DMS153 (cell line): ENCODE results near the gene KCNMA1.

ENCODE experiments used
- DNase-seq: peaks from one replicate; lab custom pipeline; 2025; lab: John Stamatoyannopoulos, UW

Gene KCNMA1

DNA sequence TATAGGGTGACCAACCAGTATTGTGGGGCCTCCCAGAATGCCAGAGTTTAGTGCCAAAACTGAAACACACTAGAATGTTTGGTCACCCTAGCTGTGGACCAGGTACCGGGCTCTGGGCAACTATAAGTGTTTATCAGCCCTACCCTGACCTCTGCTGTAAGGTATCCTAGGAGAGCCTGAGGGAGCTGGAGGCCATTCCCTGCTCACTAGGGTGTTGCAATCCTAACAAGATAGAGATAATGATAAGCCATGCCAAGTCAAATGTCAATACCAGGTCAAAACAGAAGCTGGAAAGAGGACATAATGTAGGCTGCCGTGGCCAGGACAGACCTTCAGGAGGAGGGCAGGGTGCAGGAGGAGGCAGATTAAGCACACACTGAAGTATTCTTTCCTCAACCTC is 151.8 kb downstream of the KCNMA1 start:
- no peak for DNase-seq

DNA sequence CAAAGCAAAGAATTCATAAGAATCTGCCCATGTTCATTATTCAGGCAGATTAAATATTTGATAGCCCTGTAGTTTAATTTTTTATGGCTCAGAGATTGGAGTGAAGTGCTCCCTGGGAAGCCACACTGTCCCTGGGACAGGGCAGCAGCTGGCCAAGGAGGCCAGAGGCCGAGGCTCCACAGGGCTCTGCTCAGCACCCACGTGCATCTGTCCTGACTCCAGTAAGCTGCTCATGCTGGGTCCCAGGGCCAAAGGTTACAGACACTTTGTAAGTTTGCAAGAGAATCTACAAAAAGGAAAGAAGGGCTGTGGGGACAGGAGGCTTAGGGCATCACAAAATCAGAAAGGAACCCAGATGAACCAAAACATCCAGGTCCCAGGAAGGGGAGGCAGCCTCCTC is 155.5 kb downstream of the KCNMA1 start:
- DNase-seq = no peak

DNA sequence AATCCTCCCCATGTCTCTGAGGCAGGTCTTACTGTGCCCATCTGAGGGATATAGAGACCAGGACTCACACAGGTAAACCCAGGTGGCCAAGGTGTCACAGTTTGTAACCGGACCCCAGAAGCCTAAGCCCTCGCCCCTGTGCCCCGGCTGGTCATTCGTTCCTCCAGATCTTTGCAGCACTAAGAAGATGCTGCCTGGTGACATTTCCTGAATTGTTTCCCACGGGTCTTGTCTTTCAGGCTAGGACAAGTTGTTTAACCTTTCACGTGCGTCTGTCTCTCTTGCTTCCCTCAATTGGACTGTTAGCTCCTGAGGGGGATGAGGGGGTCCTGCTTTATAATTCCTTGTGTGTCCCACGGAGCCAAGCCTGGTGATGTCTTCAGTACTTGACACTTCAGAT is 158.0 kb downstream of the KCNMA1 start:
- DNase-seq = no peak

DNA sequence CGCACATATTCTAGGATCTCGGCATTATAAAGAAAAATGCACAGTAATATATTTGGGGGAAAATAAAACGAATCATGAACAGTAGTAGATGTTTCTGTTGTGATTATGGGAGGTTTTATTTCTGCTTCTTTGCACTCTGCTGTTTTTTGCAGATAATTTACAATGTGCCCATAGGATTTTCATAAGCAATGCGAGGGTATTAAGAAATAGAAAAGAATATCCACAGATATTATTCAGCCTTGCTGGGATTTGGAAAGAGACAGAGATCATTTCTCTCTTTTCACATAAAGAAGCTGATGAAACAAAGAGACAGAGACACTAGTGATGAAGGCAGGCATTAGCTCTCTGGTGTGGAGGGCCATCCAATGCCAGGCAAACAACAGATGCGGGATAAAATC is 158.6 kb downstream of the KCNMA1 start:
- no peak for DNase-seq

DNA sequence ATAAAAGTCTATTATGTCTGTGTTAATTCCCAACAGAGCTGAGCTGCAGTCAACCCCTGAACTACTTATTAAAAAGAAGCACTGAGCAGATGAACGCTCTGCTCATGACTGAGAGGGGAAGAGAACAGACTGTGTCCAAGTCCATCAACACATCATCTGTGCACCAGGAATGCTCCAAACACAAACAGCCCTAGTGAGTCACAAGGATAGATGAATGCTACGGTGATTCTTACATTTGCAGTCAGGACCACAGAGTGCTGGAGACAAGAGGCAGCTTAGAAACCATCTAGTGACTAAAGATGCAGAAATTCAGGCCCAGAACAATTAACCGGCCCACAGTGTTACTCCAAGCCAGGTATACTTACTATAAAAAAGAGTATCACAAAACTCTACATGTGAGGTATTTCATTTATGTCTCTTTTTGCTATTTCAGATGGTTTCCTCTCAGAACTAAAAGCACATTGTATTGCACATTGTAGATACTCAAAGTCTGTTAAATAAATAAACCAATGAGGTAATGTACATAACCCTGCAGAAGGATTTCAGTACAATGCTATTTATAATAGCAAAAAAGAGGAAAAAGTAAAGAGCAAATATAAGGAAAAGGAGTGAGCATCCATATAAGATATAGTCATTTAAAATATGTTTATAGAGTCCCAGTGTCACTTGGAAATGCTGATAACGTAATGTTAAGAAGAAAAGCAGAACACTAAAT is 159.2 kb downstream of the KCNMA1 start:
- DNase-seq = no peak

DNA sequence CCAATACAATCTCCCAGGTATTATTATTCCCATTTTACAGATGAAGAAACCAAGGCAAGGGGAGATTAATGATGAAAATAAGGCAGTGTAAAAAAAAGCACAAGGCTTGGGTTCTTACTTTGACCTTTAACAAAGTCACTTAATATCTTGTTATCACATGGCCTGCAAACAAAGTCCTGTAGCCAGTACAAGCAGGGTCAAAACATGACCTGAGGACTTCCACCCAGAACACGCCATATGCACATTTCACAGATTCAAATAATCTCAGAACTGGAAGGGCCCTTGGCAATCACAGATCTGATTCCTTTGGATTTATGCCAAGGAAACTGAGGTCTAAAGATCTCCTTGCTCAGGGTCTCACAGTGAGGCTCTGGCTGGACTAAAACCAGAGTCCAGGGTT is 162.1 kb downstream of the KCNMA1 start:
- DNase-seq = no peak

DNA sequence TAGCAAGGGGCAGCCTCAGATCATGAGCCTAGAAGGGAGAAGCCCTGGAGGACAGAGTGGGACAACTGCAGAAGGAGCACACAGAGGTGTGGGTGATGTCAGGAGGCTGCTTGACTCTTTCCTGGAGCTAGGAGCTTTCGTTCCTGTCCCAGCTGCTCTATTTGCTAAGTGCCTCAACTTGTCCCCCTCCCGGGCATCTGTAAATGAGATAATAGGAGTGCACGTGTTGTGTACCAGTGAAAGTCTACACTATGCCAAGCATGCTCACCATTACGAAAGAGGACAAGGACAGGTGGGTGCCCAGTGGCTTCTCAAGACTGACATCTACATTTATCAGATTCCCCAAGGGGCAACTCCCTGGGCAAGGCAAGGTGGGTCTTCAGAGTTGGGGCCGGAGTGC is 162.7 kb downstream of the KCNMA1 start:
- DNase-seq = no peak

DNA sequence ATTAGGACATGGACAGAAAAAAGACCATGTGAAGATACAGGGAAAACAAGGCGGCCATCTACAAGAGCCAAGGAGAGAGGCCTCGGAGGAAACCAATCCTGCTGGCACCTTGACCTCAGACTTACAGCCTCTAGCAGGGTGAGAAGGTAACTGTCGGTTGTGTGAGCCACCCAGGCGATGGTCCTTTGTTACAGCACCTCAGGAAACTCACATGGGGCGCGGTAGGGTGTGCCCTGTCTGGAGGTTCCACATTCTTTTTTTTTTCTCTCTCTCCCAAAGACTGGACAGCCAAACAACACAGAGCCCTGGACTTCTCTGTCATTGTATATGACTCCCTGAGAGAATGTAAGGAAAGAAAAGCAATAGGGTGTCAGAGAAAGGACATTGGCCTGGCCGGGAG is 163.2 kb downstream of the KCNMA1 start:
- no peak for DNase-seq

DNA sequence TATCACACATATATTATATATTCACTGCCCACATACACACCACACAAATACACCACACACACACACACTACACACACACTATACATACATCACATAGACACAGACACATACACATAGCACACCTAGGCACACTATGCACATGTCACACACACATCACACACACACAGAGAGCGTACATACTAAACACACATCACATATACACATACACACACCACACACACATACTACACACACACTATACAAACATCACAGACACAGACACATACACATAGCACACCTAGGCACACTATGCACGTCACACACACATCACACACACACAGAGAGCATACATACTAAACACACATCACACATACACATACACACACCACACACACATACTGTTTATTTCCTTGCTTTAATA is 165.5 kb downstream of the KCNMA1 start:
- DNase-seq = no peak

DNA sequence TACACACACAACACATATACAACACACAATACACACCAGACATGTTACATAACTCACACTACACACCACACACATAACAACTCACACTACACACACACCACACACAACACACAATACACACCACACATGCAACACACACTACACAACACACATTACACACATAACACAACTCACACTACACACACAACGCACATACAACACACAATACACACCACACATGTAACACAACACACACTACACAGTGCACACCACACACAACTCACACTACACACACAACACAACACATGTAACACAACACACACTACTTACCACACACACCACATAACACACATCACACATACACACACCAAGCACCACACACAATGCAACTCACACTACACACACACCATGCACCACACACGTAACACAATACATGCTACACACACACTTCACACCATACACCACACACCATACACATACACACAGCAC is 166.5 kb downstream of the KCNMA1 start:
- DNase-seq = no peak

DNA sequence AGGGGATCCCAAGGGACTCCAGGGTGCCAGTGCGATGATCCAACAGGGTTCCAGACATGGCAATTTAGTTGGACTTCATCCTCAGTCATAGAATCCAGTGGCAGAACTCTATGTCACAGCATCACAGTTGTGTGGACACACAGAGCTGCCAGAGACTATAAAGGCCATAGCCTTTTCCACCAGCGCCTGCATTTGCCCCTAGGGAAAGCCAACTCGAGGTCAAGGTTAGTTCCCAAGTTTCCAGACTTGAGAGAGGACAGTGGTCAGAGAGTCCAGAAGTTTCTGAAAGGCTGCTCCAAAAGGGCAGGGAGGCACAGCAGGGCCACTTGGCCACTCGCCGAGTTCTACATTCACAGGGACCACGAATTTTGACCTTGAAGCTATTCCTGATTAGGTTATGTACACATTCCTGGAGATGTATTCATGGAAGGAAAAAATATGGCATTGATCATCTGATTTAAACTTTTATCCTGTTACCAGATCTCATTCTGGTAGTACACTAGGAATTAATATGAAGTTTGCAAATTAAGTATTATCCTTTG is 170.1 kb downstream of the KCNMA1 start:
- no peak for DNase-seq

DNA sequence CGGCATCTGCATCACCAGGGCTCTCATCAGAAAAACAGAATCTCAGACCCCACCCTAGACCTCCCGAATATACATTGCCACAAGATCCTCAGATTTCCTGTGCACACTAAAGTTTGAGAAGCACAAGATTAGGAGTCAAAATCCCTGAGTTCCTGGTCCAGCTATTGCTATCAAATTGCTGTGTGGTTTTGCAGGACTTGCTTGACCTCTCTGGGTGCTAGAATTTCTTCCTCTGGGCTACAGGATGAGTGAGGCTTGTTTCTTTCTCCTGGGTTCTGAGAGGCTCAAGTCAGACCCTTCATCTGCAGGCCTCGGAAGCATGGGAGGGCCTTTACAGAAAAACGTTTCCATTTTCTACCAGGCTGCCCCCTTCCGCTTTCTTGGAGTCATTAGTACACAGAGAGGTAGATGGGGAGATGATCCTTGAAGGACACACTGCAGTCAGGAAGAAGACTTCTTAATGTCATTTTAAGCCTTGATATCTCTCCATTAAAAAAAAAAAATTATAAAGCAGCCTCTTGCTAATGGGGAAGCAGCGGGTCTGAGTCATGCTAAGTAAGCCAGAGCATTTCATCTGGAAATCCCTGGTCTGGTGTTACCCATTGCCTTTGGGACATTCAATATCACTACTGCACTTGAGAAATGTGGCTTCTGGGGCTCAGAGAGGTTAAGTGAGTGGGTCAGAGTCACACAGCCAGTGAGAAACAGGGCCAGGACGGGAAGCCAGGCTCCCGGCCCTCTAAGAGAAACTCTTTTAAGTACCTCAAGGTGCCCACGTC is 173.5 kb downstream of the KCNMA1 start:
- no peak for DNase-seq

DNA sequence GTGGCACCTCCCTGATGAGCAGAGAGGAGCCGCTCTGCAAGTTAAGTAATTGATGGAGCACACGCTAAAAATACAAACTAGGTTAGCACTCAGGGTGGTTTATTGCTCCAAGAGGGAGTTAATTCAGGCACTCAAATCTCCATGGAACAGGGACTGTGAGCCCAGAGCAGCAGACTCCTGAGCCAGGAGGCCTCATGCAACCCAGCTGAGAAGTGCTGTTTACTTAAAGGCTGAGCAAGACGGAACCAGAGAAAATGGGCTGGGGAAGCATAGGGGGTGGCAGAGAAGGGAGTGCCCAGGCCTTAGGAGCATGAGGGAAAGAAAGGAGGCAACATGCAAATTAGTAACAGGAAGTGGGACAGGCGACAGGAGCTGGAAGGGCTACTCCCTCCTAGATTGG is 174.1 kb downstream of the KCNMA1 start:
- DNase-seq = no peak

DNA sequence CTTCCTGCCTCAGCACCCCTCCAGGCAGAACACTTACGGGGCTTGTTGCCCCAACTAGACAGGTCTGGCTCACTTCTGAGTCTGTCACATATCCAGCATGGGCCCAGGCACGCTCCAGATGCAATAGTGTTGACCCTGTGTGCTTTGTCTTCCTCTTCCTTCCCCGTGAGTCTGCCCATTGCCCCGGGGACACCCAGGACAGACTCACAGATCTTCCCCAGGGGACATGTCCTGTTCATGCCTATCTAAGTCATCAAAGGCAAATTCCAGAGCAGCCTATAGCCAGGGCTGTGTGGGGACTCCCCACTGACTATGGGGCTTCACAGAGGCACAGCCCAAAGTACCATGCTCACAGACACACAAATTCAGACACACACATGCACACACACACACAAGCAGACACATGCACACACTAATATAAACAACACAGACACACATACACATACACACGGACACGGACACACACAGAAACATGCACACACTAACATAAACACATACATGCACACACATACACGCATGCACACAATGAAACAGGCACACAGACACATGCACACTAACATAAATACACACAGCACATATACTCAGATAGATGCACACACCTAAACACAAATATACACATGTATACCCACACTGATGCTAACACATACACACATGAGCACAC is 175.8 kb downstream of the KCNMA1 start:
- DNase-seq = no peak

DNA sequence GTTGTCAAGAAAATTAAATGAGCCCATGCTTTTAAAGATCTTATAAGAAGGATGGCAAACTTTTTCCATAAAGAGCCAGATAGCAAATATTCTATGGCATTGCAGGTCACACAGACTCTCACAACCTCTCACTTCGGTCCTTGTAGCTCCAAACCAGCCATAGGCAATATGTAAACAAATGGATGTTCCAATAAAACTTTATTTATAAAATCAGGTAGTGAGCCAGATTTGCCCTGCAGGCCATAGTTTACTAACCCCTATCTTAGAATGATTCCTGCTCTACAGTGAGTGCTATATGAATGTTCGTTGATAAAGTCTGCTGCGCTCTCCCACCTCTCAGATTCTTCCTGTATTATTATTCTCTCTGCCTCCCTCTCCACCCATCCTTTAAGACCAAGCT is 177.7 kb downstream of the KCNMA1 start:
- DNase-seq = no peak

DNA sequence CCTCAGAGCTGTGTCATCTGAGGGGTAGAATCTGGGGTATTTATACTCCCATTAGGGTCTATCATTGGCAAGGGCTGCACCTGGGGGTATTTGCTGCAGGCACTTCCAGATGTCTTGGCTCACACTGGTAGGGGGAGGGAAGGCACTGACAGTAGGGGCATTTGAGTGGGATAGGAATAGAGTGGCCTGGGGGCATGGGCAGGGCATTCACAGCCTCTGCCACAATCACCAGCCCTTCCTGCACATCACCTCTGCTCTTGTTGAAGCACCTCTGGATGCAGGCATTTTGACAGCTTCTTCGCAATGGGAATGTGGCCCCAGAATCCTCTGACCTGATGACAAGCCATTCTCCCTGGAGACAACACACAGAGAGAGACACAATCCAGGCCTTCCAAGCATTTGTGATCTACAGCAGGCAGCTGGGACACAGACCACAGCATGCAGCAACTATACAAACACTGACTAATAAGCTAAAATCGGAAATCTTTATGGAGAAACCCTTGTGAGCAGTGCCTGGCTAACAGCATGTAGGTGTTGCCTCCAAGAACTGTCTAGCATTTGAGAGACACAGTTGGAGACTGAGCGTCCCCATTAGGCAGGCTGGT is 178.5 kb downstream of the KCNMA1 start:
- DNase-seq = no peak

DNA sequence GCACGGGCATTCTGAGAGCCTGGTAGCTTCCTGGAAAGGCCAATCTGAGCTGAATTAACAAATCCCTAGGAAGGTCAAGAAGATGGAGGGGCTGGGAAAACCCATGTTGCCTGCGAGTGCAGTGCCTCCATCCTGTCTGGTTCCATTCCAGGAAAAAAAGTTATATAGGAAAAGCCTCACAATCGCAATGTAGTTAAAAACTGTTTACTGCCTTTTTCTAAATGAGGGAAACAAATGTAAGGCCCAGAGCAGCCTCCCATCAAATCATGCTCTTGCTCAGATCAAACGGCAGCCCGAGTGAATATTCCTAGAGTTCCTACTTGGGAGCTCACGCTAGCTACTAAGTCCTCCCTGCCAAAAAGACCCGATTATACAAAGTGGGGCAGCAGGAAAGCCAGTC is 179.9 kb downstream of the KCNMA1 start:
- DNase-seq = no peak

DNA sequence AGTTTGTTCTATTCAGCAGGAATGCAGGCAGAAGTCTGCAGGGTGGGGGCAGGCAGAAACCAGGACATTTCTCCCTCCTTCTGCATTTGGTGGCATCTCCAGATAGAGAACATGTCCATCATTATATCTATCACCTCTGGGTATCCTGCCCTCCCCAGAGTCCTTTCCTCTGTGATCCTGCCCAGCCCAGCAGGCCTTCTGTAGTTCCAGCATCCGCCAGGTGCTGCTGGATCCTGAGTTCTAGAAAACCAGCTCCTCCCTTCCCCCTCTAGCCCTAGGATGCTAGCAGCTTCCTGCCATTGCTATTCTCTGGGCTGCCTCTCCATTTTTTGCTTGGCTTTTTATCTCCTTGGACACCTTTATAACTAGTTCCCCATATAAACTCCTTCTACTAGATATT is 180.3 kb downstream of the KCNMA1 start:
- no peak for DNase-seq

DNA sequence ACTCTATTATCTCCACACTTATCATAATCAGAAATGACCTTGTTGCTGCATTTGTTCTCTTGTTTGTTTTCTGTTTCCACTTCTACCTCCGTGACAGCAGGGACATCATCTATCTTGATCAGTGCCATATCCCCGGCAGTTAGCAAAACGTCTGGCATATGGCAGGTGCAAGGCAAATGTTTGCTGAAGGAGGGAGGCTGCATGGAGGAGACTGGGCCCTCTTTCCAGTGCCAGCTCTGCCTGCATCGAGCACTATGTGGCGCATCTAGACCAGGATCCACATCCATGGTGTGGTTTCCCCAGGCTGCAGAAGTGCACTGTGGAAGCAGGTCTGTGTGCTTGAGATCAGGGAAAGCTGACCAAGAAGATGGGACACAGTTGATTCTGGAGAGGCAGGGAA is 181.2 kb downstream of the KCNMA1 start:
- peak; percentile 95 for DNase-seq

DNA sequence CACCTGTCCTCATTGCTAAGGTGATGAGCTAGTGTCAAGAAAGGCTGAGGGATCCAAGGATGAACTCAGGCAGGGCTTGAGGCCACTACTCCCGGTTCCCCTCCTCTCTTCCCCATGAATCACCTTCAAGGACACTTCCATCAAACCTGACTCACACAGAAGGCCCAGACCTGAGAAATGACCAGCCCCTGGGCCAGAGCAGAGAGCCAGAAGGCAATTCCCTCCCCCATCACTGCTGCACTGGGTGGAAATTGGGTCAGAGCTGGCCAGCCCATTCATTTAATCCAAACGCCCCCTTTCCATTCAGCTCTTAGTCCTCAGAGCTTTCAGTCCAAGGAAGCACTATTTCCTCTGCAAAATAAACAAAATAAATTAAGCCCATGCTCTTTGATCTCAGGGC is 182.0 kb downstream of the KCNMA1 start:
- DNase-seq = no peak

DNA sequence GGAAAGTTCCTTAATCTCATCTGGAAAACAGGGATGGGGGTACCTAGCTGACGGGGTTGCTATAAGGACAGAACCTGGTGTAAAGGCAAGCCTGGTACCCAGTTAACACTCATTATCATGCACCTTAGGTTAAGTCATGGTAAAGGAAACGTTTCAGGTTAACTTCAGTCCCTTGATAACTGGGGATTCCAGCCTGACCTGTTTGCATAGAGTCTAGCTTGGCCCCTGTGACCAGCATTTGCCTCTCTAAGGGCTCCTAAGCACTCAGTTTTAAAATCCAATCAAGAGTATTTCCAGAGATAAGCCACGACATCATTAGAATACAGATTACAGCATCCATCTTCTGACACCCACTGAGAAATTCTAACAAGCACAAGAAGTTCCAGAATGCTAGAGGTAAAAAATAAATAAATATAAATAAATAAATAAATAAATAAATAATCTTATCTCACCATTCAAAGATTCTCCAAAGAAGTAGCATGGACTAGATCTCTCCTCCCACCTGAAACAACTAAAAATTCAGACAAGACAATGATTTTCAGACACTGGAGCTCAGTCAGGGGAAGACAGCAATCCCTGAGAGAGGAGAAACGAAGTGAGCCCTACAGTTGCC is 184.6 kb downstream of the KCNMA1 start:
- DNase-seq = no peak

DNA sequence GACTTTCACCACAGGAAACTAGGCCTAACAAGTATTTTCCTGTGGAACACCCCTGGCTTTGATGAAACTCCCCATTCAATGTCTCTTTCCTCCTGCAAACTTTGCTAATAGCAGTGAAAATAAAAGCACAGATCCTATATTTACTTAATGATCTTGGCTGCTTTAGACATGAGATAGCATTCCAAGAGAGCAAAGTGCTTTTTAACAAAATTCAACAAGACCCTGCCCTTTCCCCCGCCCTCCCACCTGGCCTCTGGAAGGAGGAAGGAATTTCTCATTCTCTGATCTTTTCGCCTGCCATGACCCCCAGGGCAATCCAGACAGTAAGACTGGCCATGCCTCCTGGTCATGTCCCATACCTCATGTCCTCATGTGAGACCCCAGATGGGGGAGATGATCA is 185.7 kb downstream of the KCNMA1 start:
- DNase-seq = no peak
